ENCODE results near the gene VWA8.

- TF ChIP-seq CTCF (IDR thresholded peaks at IDR 0.05), result no peak
- no peak for TF ChIP-seq POLR2A (IDR thresholded peaks at IDR 0.05)
Observed at GRCh38 chr13:41928323-41928722, 32.6 kb downstream of the VWA8 start.

Measured in thyroid gland (tissue), 4 donors.